Activated CD8-positive, alpha-beta T cell treated with anti-CD3 and anti-CD28 coated beads, Interleukin-2, amount 10 ng/mL, durations not matched to agents 7 days and 5 days (primary cell): ENCODE data around the gene C20orf202. TPM values are rescaled to one million over a fixed set of nuclear protein-coding genes. Genes with fewer than 3 reads are reported as not detected.
"Not testable (repeated sequence)": the region's sequence is repeated elsewhere in the genome, so short reads cannot be mapped to it uniquely, and the experiment has no call there.

ENCODE experiments used
- ATAC-seq: fragments of 150-1000 bp; cut with Tn5 transposase; one replicate; pipeline ENCODE4 v1.10.0; 2021; ENCODE audit warnings: moderate library complexity
- CTCF ChIA-PET: fragments of 350-600 bp; sonication (Branson Sonifier 250); formaldehyde crosslinking; loops from one replicate; lab custom pipeline; 2021; ENCODE audit warnings: antibody characterized with exemption; lab: Charles Lee
- POLR2A ChIA-PET: fragments of 350-600 bp; sonication (Branson Sonifier 250); formaldehyde crosslinking; loops from one replicate; lab custom pipeline; 2021; ENCODE audit warnings: antibody characterized with exemption; lab: Charles Lee
- DNase-seq: peaks from one replicate; pipeline ENCODE4 v3.0.0-alpha.2; 2020
- H3K27ac Mint-ChIP-seq: one replicate; pipeline ENCODE4 v1.8.0; 2021; ENCODE audit warnings: mild to moderate bottlenecking, mixed read lengths
- H3K27me3 Mint-ChIP-seq: one replicate; pipeline ENCODE4 v1.8.0; 2021; ENCODE audit warnings: low read depth, mixed read lengths
- H3K36me3 Mint-ChIP-seq: one replicate; pipeline ENCODE4 v1.8.0; 2021; ENCODE audit warnings: low read depth, mixed read lengths
- H3K4me1 Mint-ChIP-seq: one replicate; pipeline ENCODE4 v1.8.0; 2021; ENCODE audit warnings: low read depth, mixed read lengths
- H3K4me3 Mint-ChIP-seq: one replicate; pipeline ENCODE4 v1.8.0; 2021; ENCODE audit warnings: mild to moderate bottlenecking, mixed read lengths
- H3K9me3 Mint-ChIP-seq: one replicate; pipeline ENCODE4 v1.8.0; 2022; ENCODE audit warnings: mixed read lengths; ENCODE audit not compliant: insufficient read depth
- total RNA-seq, 2 experiments: library from RNA; stranded (reverse); gene quantifications; one replicate each; pipeline ENCODE4 v1.2.3, GENCODE V29; 2021

Gene C20orf202
- total RNA-seq, 2 experiments from 2014 or later = not detected

- Mint-ChIP-seq H3K36me3 (no peaks in the 10 kb centered on the region), H3K4me1 (peaks cover 11% of the 10 kb centered on the region), H3K9me3 (no peaks in the 10 kb centered on the region), H3K27ac (peak within 1 kb of the TSS; percentile 72), H3K4me3 (peak within 1 kb of the TSS; percentile 84), H3K27me3 (peaks cover 35% of the 10 kb centered on the region)
- DNase-seq = peak; percentile 85
- ATAC-seq = peak; percentile 82
- ChIA-PET CTCF (interaction anchor here (0.8 to 4.0 kb wide), 3 partner anchors 9 to 213 kb away, joined by 3 to 20 read pairs (median 3); no protein-coding TSS in a partner anchor), POLR2A (interaction anchor here (0.6 to 1.2 kb wide), 2 partner anchors 61 to 75 kb away, joined by 3 read pairs; no protein-coding TSS in a partner anchor)
Measured at GRCh38 chr20:1225783-1226654, 22.8 kb downstream of the C20orf202 start, which contains the start of gene RAD21L1. TSS of gene RAD21L1 (plus strand) at chr20:1226044. CDS start at chr20:1228454, 2,410 bp downstream.

GRCh38 chr20:1229541-1229940 lies 26.3 kb downstream of the C20orf202 start:
- no peak for DNase-seq
- Mint-ChIP-seq H3K27me3 (peaks cover 31% of the 10 kb centered on the region), H3K36me3 (no peaks in the 10 kb centered on the region), H3K4me1 (peaks cover 16% of the 10 kb centered on the region), H3K4me3 (no peak overlapping the region), H3K9me3 (no peaks in the 10 kb centered on the region), H3K27ac (no peak overlapping the region)
- ChIA-PET POLR2A (no interaction called here), CTCF (interaction anchor here (0.9 kb wide), 1 partner anchor 25 kb away, joined by 3 read pairs; no protein-coding TSS in a partner anchor)
- ATAC-seq = no peak

DNA sequence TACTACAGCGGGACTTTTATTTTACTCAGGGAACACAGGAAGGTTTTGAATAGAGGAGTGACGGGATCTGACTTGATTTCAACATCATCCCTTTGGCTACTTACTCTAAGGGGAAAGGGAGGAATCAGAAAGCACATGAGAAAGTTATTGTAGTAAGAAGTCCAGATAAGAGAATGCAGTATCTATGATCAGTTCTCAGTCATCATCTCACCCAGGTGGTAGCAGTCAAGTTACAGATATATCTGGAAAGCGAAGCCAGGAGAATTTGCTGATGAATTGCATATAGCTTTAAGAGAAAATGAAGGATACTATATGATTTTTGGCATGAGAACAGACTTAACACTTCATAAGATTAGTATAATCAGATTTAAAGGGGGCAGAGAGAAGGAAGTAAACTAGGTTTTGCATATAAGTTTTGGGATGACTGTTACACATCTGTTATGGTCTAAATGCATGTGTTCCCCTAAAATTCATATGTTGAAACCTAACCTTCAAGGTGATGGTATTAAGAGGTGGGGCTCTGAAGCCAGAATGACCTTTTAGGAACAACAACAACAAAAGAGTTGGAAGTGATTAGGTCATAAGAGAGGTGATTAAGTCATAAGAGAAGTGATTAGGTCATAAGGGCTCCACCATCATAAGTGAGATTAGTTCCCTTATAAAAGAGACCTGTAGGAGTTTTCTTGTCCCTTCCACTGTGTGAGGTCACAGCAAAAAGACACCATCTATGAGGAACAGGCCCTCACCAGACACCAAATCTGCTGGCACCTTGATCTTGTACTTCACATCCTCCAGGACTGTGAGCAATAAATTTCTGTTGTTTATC lies 29.2 kb downstream of the C20orf202 start:
- Mint-ChIP-seq H3K27me3 (peaks cover 19% of the 10 kb centered on the region), H3K4me3 (no peak overlapping the region), H3K9me3 (no peaks in the 10 kb centered on the region), H3K27ac (no peak overlapping the region), H3K4me1 (peaks cover 11% of the 10 kb centered on the region), H3K36me3 (no peaks in the 10 kb centered on the region)
- DNase-seq = no peak
- ChIA-PET POLR2A (no interaction called here), CTCF (no interaction called here)
- ATAC-seq = no peak

DNA sequence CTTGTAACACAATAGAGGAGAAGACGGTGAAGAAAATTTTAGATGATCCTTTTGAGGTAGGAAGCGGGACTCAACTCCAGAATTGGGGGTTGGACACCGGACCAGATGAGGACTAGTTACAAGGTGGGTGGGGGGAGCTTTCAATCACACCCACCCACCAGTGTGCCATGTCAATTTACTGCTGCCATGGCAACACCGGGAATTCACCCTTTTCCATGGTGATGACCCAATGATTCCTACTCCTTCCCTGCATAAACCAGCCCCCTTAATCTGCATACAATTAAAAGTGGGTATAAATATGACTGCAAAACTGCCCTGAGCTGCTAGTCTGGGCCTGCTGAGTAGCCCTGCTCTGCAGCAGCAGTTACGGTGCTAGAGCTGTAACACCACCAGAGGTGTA lies 37.3 kb downstream of the C20orf202 start:
- H3K9me3 Mint-ChIP-seq = no peaks in the 10 kb centered on the region
- DNase-seq = no peak
- ChIA-PET POLR2A (interaction anchor here (1.0 kb wide), 1 partner anchor 33 kb away, joined by 3 read pairs; no protein-coding TSS in a partner anchor), CTCF (interaction anchor here (1.4 kb wide), 1 partner anchor 13 kb away, joined by 5 read pairs; no protein-coding TSS in a partner anchor)
- H3K4me1 Mint-ChIP-seq = peaks cover 9% of the 10 kb centered on the region
- no peaks in the 10 kb centered on the region for H3K36me3 Mint-ChIP-seq
- ATAC-seq = no peak
- H3K4me3 Mint-ChIP-seq = no peak overlapping the region
- no peak overlapping the region for H3K27ac Mint-ChIP-seq
- H3K27me3 Mint-ChIP-seq = peaks cover 18% of the 10 kb centered on the region

DNA sequence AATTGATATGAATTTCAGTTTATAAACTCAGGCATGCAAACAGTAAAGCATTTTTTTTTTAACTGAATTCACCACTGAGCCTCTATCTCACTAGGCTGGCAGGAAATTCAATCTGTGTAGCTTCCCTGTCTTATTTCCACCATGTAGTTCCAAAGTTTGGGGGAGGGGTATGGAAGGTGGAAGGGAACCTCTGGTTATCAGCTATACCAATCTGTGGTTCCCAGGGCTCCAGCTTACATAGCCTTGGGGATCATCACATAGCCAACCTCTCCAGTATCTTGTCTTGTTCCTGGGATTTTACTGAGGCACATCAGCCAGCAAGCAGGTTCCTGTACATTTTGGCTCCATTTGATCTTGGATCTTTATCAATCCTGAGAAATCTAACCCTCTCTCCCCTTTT lies 38.2 kb downstream of the C20orf202 start:
- CTCF ChIA-PET = no interaction called here
- Mint-ChIP-seq H3K4me1 (peaks cover 9% of the 10 kb centered on the region), H3K36me3 (no peaks in the 10 kb centered on the region), H3K9me3 (no peaks in the 10 kb centered on the region), H3K27ac (no peak overlapping the region), H3K27me3 (peaks cover 22% of the 10 kb centered on the region), H3K4me3 (no peak overlapping the region)
- ATAC-seq (no peak), DNase-seq (no peak)
- POLR2A ChIA-PET = interaction anchor here (1.0 kb wide), 1 partner anchor 32 kb away, joined by 3 read pairs; no protein-coding TSS in a partner anchor

DNA sequence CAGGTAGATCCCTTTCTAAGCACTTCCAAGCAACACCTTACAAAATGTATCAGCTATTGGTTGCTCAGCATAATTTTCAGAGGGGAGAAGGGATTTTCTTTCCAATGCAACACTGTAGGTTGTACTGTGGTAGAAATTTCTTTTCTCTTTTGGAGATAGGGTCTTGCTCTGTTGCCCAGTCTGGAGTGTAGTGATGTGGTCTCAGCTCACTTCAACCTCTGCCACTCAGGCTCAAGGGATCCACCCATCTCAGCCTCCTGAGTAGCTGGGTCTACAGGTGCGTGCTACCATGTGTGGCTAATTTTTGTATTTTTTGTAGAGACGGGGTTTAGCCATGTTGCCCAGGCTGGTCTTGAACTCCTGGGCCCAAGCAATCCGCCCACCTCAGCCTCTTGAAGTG lies 38.8 kb downstream of the C20orf202 start:
- POLR2A ChIA-PET = no interaction called here
- H3K27ac Mint-ChIP-seq = no peak overlapping the region

GRCh38 chr20:1242530-1242929 lies 39.3 kb downstream of the C20orf202 start:
- Mint-ChIP-seq H3K4me1 (peaks cover 9% of the 10 kb centered on the region), H3K36me3 (no peaks in the 10 kb centered on the region), H3K27ac (no peak overlapping the region), H3K4me3 (no peak overlapping the region), H3K9me3 (no peaks in the 10 kb centered on the region), H3K27me3 (peaks cover 22% of the 10 kb centered on the region)
- ChIA-PET POLR2A (no interaction called here), CTCF (no interaction called here)
- ATAC-seq = no peak
- DNase-seq = no peak

More for the DNA sequence above, 38.8 kb downstream of the C20orf202 start:
- H3K36me3 Mint-ChIP-seq = no peaks in the 10 kb centered on the region
- DNase-seq = no peak
- H3K4me3 Mint-ChIP-seq = no peak overlapping the region
- H3K9me3 Mint-ChIP-seq = no peaks in the 10 kb centered on the region
- CTCF ChIA-PET = no interaction called here
- no peak for ATAC-seq
- H3K4me1 Mint-ChIP-seq = peaks cover 9% of the 10 kb centered on the region
- H3K27me3 Mint-ChIP-seq = peaks cover 22% of the 10 kb centered on the region

- H3K9me3 Mint-ChIP-seq = peaks cover under 1% of the 10 kb centered on the region
- H3K36me3 Mint-ChIP-seq = no peaks in the 10 kb centered on the region
- H3K4me3 Mint-ChIP-seq = no peak overlapping the region
- no peak for ATAC-seq
- CTCF ChIA-PET = interaction anchor here (0.7 kb wide), 1 partner anchor 33 kb away, joined by 3 read pairs; no protein-coding TSS in a partner anchor
- POLR2A ChIA-PET = no interaction called here
- H3K27ac Mint-ChIP-seq = no peak overlapping the region
- peaks cover 9% of the 10 kb centered on the region for H3K4me1 Mint-ChIP-seq
- no peak for DNase-seq
- H3K27me3 Mint-ChIP-seq = peaks cover 22% of the 10 kb centered on the region
Measured at GRCh38 chr20:1245578-1245977, 42.3 kb downstream of the C20orf202 start.

- CTCF ChIA-PET = interaction anchor here (1.5 kb wide), 1 partner anchor 256 kb away, joined by 4 read pairs; no protein-coding TSS in a partner anchor
- peaks cover 7% of the 10 kb centered on the region for H3K4me1 Mint-ChIP-seq
Measured at GRCh38 chr20:1247689-1248088, 44.4 kb downstream of the C20orf202 start.

GRCh38 chr20:1250282-1250681 lies 47.0 kb downstream of the C20orf202 start:
- H3K4me1 Mint-ChIP-seq, H3K4me3 Mint-ChIP-seq, CTCF ChIA-PET, H3K27ac Mint-ChIP-seq, POLR2A ChIA-PET, DNase-seq, H3K9me3 Mint-ChIP-seq, ATAC-seq, H3K36me3 Mint-ChIP-seq: not testable (repeated sequence)
- peaks cover 10% of the 10 kb centered on the region for H3K27me3 Mint-ChIP-seq

More at GRCh38 chr20:1247689-1248088, 44.4 kb downstream of the C20orf202 start:
- ATAC-seq (no peak), DNase-seq (no peak)
- Mint-ChIP-seq H3K27ac (no peak overlapping the region), H3K36me3 (peaks cover 3% of the 10 kb centered on the region), H3K27me3 (peaks cover 14% of the 10 kb centered on the region), H3K9me3 (peaks cover 9% of the 10 kb centered on the region), H3K4me3 (no peak overlapping the region)
- POLR2A ChIA-PET = no interaction called here

- peaks cover 7% of the 10 kb centered on the region for H3K27me3 Mint-ChIP-seq
- peaks cover 3% of the 10 kb centered on the region for H3K4me1 Mint-ChIP-seq
- CTCF ChIA-PET = no interaction called here
- DNase-seq = no peak
- H3K4me3 Mint-ChIP-seq = no peak overlapping the region
- peaks cover 3% of the 10 kb centered on the region for H3K36me3 Mint-ChIP-seq
- ATAC-seq = no peak
- POLR2A ChIA-PET = no interaction called here
- H3K9me3 Mint-ChIP-seq = peaks cover 9% of the 10 kb centered on the region
- H3K27ac Mint-ChIP-seq = no peak overlapping the region
Measured at GRCh38 chr20:1252416-1252815, 49.2 kb downstream of the C20orf202 start.
